Measurements from ENCODE around the gene ZNF850.
A peak's percentile ranks its signal among the peaks of the same experiment; 100 is the strongest.

ZNF850 gene

GRCh38 chr19:36707134-36707533 lies 65.5 kb downstream of the ZNF850 start:
- no peaks in the 10 kb centered on the region for H3K27me3 ChIP-seq (ENCODE audit: control insufficient read depth, insufficient read depth, low read length)
- no peaks in the 10 kb centered on the region for H3K4me1 ChIP-seq (ENCODE audit: control insufficient read depth, insufficient read depth, low read length)
- H3K27ac ChIP-seq (ENCODE audit: low read length) = no peak overlapping the region
- H3K4me3 ChIP-seq (ENCODE audit: low read length) = no peak overlapping the region
- H3K36me3 ChIP-seq (ENCODE audit: control insufficient read depth, insufficient read depth, low read length) = no peaks in the 10 kb centered on the region
- H3K9me3 ChIP-seq (ENCODE audit: control insufficient read depth, insufficient read depth, low read length) = peaks cover 2% of the 10 kb centered on the region
- no peak for DNase-seq (ENCODE audit: low read depth, low spot score)
- no CpG with 5 or more reads among the region's 2 CpGs for WGBS (ENCODE audit: insufficient coverage, insufficient read length)

DNA sequence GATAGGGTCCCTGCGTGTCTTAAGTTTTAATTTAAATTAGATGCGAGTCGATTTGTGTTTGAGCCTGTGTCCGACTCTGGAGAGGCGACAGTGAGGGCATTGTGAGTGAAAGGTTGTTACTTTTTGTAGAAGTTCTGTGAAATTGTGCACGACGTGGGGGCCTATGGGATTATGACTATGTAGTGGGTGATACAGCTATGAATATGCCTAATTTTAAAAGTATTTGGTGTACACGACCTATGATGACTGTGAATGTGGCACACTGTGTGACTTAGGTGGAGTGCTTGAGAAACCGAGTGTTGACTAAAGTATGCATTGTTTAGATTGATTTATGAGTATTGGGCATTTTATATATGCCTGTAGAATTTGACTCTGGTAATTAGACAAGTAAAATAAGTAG lies 84.5 kb downstream of the ZNF850 start:
- Histone ChIP-seq H3K4me3 (ENCODE audit: low read length) (peak overlapping the region; percentile 54), H3K27me3 (ENCODE audit: control insufficient read depth, insufficient read depth, low read length) (no peaks in the 10 kb centered on the region), H3K9me3 (ENCODE audit: control insufficient read depth, insufficient read depth, low read length) (no peaks in the 10 kb centered on the region), H3K4me1 (ENCODE audit: control insufficient read depth, insufficient read depth, low read length) (no peaks in the 10 kb centered on the region), H3K36me3 (ENCODE audit: control insufficient read depth, insufficient read depth, low read length) (peaks cover 6% of the 10 kb centered on the region), H3K27ac (ENCODE audit: low read length) (no peak overlapping the region)
- DNase-seq (ENCODE audit: low read depth, low spot score) = no peak
- WGBS (ENCODE audit: insufficient coverage, insufficient read length) = 100% methylated on average over 1 of the region's 9 CpGs

- no peaks in the 10 kb centered on the region for H3K9me3 ChIP-seq (ENCODE audit: control insufficient read depth, insufficient read depth, low read length)
- WGBS (ENCODE audit: insufficient coverage, insufficient read length) = no CpG with 5 or more reads among the region's 69 CpGs
- no peaks in the 10 kb centered on the region for H3K27me3 ChIP-seq (ENCODE audit: control insufficient read depth, insufficient read depth, low read length)
- H3K27ac ChIP-seq (ENCODE audit: low read length) = no peak within 1 kb of the TSS
- H3K36me3 ChIP-seq (ENCODE audit: control insufficient read depth, insufficient read depth, low read length) = peaks cover 6% of the 10 kb centered on the region
- DNase-seq (ENCODE audit: low read depth, low spot score) = peak; percentile 85
- peak within 1 kb of the TSS; percentile 54 for H3K4me3 ChIP-seq (ENCODE audit: low read length)
- H3K4me1 ChIP-seq (ENCODE audit: control insufficient read depth, insufficient read depth, low read length) = no peaks in the 10 kb centered on the region
Observed at GRCh38 chr19:36687214-36688056, 85.2 kb downstream of the ZNF850 start, which contains the start of gene ZNF567. Gene ZNF567, plus strand, starts transcription at chr19:36687612. Its CDS starts 7,256 bp downstream, at chr19:36694868.

DNA sequence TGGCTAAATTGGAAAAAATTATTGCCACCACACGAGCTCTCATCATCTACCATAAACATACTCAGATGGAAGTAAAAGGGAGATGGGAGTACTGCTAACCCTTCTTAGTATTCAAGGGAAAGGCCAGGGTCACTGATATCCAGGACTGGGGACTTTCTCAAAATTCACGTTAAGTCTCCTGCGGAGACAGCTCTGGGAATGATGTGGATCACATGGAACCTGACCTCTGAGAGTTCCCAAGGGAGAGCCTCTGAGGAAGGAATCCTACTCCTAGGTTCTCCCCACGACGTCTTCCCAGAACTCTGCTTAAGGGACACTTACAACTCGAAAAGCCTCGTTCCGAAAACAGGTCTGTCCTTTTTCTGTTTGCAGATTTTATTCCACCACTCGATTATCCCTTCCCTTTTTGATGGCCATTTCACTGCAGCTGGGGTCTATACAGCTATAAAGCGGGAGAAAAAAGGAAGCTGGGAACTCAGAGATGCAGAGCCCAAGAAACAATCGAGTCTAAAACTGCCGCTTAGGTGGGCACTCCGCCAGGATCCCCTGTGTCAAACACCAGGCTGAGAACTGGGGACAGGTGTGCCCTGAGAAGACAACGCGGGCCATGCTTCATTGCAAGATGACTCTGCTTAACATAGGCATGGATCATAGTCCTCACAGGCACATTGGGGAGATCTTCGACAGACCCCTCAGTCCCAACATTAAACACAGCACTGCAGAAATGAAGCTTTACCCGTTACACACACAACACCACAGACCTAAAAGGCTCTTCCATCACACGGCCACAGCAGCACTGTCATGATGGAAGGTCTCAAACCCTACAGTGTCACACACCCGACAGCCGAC lies 86.0 kb downstream of the ZNF850 start:
- Histone ChIP-seq H3K36me3 (ENCODE audit: control insufficient read depth, insufficient read depth, low read length) (peaks cover 3% of the 10 kb centered on the region), H3K27me3 (ENCODE audit: control insufficient read depth, insufficient read depth, low read length) (no peaks in the 10 kb centered on the region), H3K4me1 (ENCODE audit: control insufficient read depth, insufficient read depth, low read length) (no peaks in the 10 kb centered on the region), H3K27ac (ENCODE audit: low read length) (no peak overlapping the region), H3K9me3 (ENCODE audit: control insufficient read depth, insufficient read depth, low read length) (no peaks in the 10 kb centered on the region), H3K4me3 (ENCODE audit: low read length) (peak overlapping the region; percentile 54)
- no CpG with 5 or more reads among the region's 20 CpGs for WGBS (ENCODE audit: insufficient coverage, insufficient read length)
- no peak for DNase-seq (ENCODE audit: low read depth, low spot score)

DNA sequence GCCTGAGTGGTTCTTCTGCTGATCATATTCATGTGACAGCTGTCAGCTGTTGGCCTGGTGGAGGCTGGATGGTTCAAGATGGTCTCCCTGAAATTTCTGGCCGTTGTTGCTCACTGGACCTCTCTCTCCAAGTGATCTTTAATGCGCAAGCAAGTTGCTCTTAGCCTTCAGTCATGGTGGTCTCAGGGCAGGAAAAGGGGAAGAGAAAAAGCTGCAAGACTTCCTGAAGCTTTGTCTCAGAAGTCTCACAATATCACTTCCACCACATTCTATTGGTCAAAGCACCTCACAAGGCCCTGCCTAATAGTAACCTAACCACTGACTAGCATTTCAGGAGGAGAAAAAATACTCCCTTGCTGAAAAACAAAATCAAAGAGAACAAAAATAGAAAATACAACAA lies 86.8 kb downstream of the ZNF850 start:
- no peaks in the 10 kb centered on the region for H3K4me1 ChIP-seq (ENCODE audit: control insufficient read depth, insufficient read depth, low read length)

GRCh38 chr19:36679455-36679854 lies 93.2 kb downstream of the ZNF850 start:
- DNase-seq (ENCODE audit: low read depth, low spot score) = no peak
- no peaks in the 10 kb centered on the region for H3K4me1 ChIP-seq (ENCODE audit: control insufficient read depth, insufficient read depth, low read length)
- no peaks in the 10 kb centered on the region for H3K27me3 ChIP-seq (ENCODE audit: control insufficient read depth, insufficient read depth, low read length)
- H3K4me3 ChIP-seq (ENCODE audit: low read length) = no peak overlapping the region
- H3K27ac ChIP-seq (ENCODE audit: low read length) = no peak overlapping the region
- H3K9me3 ChIP-seq (ENCODE audit: control insufficient read depth, insufficient read depth, low read length) = no peaks in the 10 kb centered on the region
- no peaks in the 10 kb centered on the region for H3K36me3 ChIP-seq (ENCODE audit: control insufficient read depth, insufficient read depth, low read length)

More for the DNA sequence above, 86.8 kb downstream of the ZNF850 start:
- Histone ChIP-seq H3K27me3 (ENCODE audit: control insufficient read depth, insufficient read depth, low read length) (no peaks in the 10 kb centered on the region), H3K36me3 (ENCODE audit: control insufficient read depth, insufficient read depth, low read length) (peaks cover 3% of the 10 kb centered on the region; the same call in 1 of the 2 replicates), H3K4me3 (ENCODE audit: low read length) (no peak overlapping the region), H3K27ac (ENCODE audit: low read length) (no peak overlapping the region), H3K9me3 (ENCODE audit: control insufficient read depth, insufficient read depth, low read length) (no peaks in the 10 kb centered on the region)
- no CpG with 5 or more reads among the region's 2 CpGs for whole genome bisulfite sequencing (ENCODE audit: insufficient coverage, insufficient read length)
- no peak for DNase-seq (ENCODE audit: low read depth, low spot score)

DNA sequence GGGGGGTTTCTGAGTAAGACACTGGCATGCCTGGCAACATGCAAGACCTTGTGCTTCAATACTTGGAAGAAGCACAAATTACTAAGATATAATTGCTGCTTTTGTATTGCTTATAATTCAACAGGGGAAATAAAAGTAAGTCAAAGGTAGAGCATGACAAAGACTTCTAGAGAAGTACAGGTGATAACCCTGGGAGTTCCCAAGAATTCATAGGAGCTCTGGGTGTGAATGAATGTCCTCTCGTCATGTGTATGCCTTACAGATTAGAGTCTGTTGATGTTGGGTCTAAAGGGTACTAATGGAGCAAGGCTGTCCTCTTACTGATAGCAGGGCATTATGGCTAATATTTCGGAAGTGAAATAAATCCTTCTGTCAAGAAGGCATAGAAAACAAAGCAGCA lies 98.4 kb downstream of the ZNF850 start:
- WGBS (ENCODE audit: insufficient coverage, insufficient read length) = no CpG with 5 or more reads among the region's 2 CpGs

DNA sequence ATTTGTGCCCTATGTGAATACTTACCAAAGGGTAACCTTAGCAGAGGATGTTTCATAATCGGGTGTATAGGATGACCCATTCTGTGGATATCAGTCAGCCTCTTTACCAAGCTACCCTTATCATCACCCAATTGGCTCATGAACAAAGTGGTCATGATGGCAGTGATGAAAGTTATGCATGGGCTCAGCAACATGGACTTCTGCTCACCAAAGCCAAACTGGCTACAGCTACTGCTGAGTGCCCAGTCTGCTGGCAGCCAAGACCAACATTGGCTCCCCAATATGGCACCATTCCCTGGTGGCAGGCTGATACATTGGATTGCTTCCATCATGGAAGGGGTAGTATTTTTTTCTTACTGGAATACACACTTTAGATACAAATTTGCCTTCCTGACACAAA lies 100.2 kb downstream of the ZNF850 start:
- Histone ChIP-seq H3K27ac (ENCODE audit: low read length) (no peak overlapping the region), H3K4me1 (ENCODE audit: control insufficient read depth, insufficient read depth, low read length) (no peaks in the 10 kb centered on the region), H3K9me3 (ENCODE audit: control insufficient read depth, insufficient read depth, low read length) (no peaks in the 10 kb centered on the region), H3K4me3 (ENCODE audit: low read length) (no peak overlapping the region), H3K36me3 (ENCODE audit: control insufficient read depth, insufficient read depth, low read length) (no peaks in the 10 kb centered on the region), H3K27me3 (ENCODE audit: control insufficient read depth, insufficient read depth, low read length) (no peaks in the 10 kb centered on the region)
- no CpG with 5 or more reads among the region's 1 CpG for WGBS (ENCODE audit: insufficient coverage, insufficient read length)
- no peak for DNase-seq (ENCODE audit: low read depth, low spot score)

More for the DNA sequence above, 98.4 kb downstream of the ZNF850 start:
- DNase-seq (ENCODE audit: low read depth, low spot score) = no peak
- Histone ChIP-seq H3K27me3 (ENCODE audit: control insufficient read depth, insufficient read depth, low read length) (no peaks in the 10 kb centered on the region), H3K4me1 (ENCODE audit: control insufficient read depth, insufficient read depth, low read length) (no peaks in the 10 kb centered on the region), H3K9me3 (ENCODE audit: control insufficient read depth, insufficient read depth, low read length) (no peaks in the 10 kb centered on the region), H3K27ac (ENCODE audit: low read length) (no peak overlapping the region), H3K36me3 (ENCODE audit: control insufficient read depth, insufficient read depth, low read length) (no peaks in the 10 kb centered on the region), H3K4me3 (ENCODE audit: low read length) (no peak overlapping the region)

DNA sequence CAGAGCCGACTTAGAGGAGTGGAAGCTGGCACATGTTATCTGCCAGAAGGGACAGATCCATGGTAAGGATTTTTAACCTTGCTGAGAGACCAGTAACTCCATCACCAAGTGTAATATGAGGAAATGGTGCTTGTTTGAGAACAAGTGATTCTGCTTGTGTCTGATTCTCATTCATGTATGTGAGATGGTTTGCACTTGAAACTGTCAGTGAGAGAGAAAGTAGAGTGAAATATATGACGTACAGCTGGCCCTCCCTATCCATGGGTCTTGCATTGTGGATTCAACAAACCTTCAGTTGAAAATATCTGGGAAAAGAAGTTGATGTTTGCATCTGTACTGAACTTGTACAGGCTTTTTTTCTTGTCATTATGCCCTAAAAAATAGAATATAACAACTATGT lies 104.0 kb downstream of the ZNF850 start:
- Histone ChIP-seq H3K9me3 (ENCODE audit: control insufficient read depth, insufficient read depth, low read length) (no peaks in the 10 kb centered on the region), H3K4me3 (ENCODE audit: low read length) (no peak overlapping the region), H3K4me1 (ENCODE audit: control insufficient read depth, insufficient read depth, low read length) (no peaks in the 10 kb centered on the region), H3K36me3 (ENCODE audit: control insufficient read depth, insufficient read depth, low read length) (no peaks in the 10 kb centered on the region), H3K27ac (ENCODE audit: low read length) (no peak overlapping the region), H3K27me3 (ENCODE audit: control insufficient read depth, insufficient read depth, low read length) (no peaks in the 10 kb centered on the region)
- no peak for DNase-seq (ENCODE audit: low read depth, low spot score)
- no CpG with 5 or more reads among the region's 2 CpGs for WGBS (ENCODE audit: insufficient coverage, insufficient read length)

DNA sequence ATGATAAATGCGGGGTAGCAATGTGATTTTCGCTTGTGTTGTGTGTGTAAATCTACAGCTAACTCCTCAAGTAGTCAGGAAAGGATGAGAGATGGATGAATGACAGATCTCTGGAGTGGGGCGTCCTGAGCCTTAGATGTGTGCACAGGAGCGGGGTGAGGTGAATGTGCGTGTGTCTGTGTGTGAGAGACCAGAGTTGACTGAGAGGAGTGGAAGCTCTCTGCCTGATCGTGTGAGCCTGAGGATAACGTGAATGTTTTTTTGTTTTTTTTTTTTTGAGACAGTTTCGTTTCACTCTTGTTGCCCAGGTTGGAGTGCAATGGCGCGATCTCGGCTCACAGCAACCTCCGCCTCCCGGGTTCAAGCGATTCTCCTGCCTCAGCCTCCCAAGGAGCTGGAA lies 106.8 kb downstream of the ZNF850 start:
- no peaks in the 10 kb centered on the region for H3K9me3 ChIP-seq (ENCODE audit: control insufficient read depth, insufficient read depth, low read length)
- no peak for DNase-seq (ENCODE audit: low read depth, low spot score)
- no peaks in the 10 kb centered on the region for H3K4me1 ChIP-seq (ENCODE audit: control insufficient read depth, insufficient read depth, low read length)

More for the DNA sequence above, 106.8 kb downstream of the ZNF850 start:
- Histone ChIP-seq H3K27me3 (ENCODE audit: control insufficient read depth, insufficient read depth, low read length) (no peaks in the 10 kb centered on the region), H3K36me3 (ENCODE audit: control insufficient read depth, insufficient read depth, low read length) (no peaks in the 10 kb centered on the region), H3K4me3 (ENCODE audit: low read length) (peak overlapping the region; percentile 68; the same call in 1 of the 2 replicates), H3K27ac (ENCODE audit: low read length) (no peak overlapping the region)
- WGBS (ENCODE audit: insufficient coverage, insufficient read length) = no CpG with 5 or more reads among the region's 14 CpGs

Measured in iPS DF 6.9 (cell line).